OCI-LY1 (cell line): ENCODE data around the gene PNPLA7.

ENCODE experiments used
- H2AFZ ChIP-seq: fragments of 200-600 bp; sonication (generic), shearing (Covaris generic); 2 replicates; pipeline ENCODE4 v1.6.0; 2014; ENCODE audit warnings: antibody characterized with exemption, mild to moderate bottlenecking, low read length
- H3F3A ChIP-seq: fragments of 200-600 bp; sonication (generic), shearing (Covaris generic); 2 replicates; pipeline ENCODE4 v1.6.0; 2014; ENCODE audit warnings: mild to moderate bottlenecking, antibody characterized with exemption, low read length, moderate library complexity; ENCODE audit not compliant: insufficient read depth
- H3K27ac ChIP-seq: fragments of 200-600 bp; sonication (generic); 2 replicates; pipeline ENCODE4 v1.5.1; 2014; ENCODE audit warnings: low read length, mixed run types, mild to moderate bottlenecking, low read depth; ENCODE audit not compliant: poor library complexity, severe bottlenecking
- H3K27me3 ChIP-seq: fragments of 200-600 bp; sonication (generic); 2 replicates; pipeline ENCODE4 v1.6.0; 2014; ENCODE audit warnings: antibody characterized with exemption, mild to moderate bottlenecking, low read length, moderate library complexity; ENCODE audit not compliant: insufficient read depth
- H3K36me3 ChIP-seq: fragments of 200-600 bp; sonication (generic); 2 replicates; pipeline ENCODE4 v1.6.1; 2014; ENCODE audit warnings: mild to moderate bottlenecking, antibody characterized with exemption, low read length, moderate library complexity, mixed read lengths; ENCODE audit not compliant: insufficient read depth
- H3K4me1 ChIP-seq: fragments of 200-600 bp; sonication (generic); 2 replicates; pipeline ENCODE4 v1.5.1; 2014; ENCODE audit warnings: mild to moderate bottlenecking, low read length, moderate library complexity; ENCODE audit not compliant: insufficient read depth, severe bottlenecking
- H3K4me2 ChIP-seq: fragments of 200-600 bp; sonication (generic), shearing (Covaris generic); 2 replicates; pipeline ENCODE4 v1.6.1; 2014; ENCODE audit warnings: low read length
- H3K4me3 ChIP-seq: fragments of 200-600 bp; sonication (generic); 2 replicates; pipeline ENCODE4 v1.5.1; 2014; ENCODE audit warnings: low read length, low read depth, mild to moderate bottlenecking, mixed read lengths; ENCODE audit not compliant: poor library complexity, severe bottlenecking
- H3K79me2 ChIP-seq: fragments of 200-600 bp; shearing (Covaris generic); 2 replicates; pipeline ENCODE4 v1.6.1; 2016; ENCODE audit warnings: mixed run types, low read length, mixed read lengths; ENCODE audit not compliant: insufficient read depth
- H3K9ac ChIP-seq: fragments of 200-600 bp; sonication (generic), shearing (Covaris generic); 2 replicates; pipeline ENCODE4 v1.6.1; 2014; ENCODE audit warnings: mild to moderate bottlenecking, low read length, mixed read lengths
- H3K9me2 ChIP-seq: fragments of 200-600 bp; sonication (generic), shearing (Covaris generic); 2 replicates; pipeline ENCODE4 v1.6.1; 2014; ENCODE audit warnings: low read depth, mild to moderate bottlenecking, low read length, mixed read lengths
- H3K9me3 ChIP-seq: fragments of 200-600 bp; shearing (Covaris generic); 2 replicates; pipeline ENCODE4 v1.6.1; 2014; ENCODE audit warnings: low read length, mixed read lengths
- H4K20me1 ChIP-seq: fragments of 200-600 bp; sonication (generic), shearing (Covaris generic); 2 replicates; pipeline ENCODE4 v1.6.0; 2016; ENCODE audit warnings: mild to moderate bottlenecking, low read length; ENCODE audit not compliant: insufficient read depth
- CTCF ChIP-seq: fragments of 200-600 bp; sonication (generic), shearing (Covaris generic); IDR thresholded peaks from 2 replicates; pipeline ENCODE4 v1.5.1; 2017; ENCODE audit warnings: mild to moderate bottlenecking, antibody characterized with exemption, low read length, moderate library complexity, mixed read lengths
- EZH2 ChIP-seq: fragments of 200-600 bp; sonication (generic), shearing (Covaris generic); IDR thresholded peaks from 2 replicates; pipeline ENCODE4 v1.8.0; 2017; ENCODE audit warnings: borderline replicate concordance, mixed run types, mild to moderate bottlenecking, antibody characterized with exemption, low read length, moderate library complexity, mixed read lengths

Gene PNPLA7

GRCh38 chr9:137586854-137587253 is 36.7 kb upstream of the PNPLA7 start:
- Histone ChIP-seq H3K79me2 (no peaks in the 10 kb centered on the region; the same call in 1 of the 2 replicates), H3K9me3 (no peaks in the 10 kb centered on the region), H3K27me3 (no peaks in the 10 kb centered on the region; the same call in 1 of the 2 replicates), H3K4me3 (no peak overlapping the region), H3F3A (no peaks in the 10 kb centered on the region), H3K4me1 (peaks cover 19% of the 10 kb centered on the region), H3K4me2 (no peak overlapping the region), H3K27ac (no peak overlapping the region), H3K9me2 (no peaks in the 10 kb centered on the region), H2AFZ (no peak overlapping the region), H3K9ac (no peak overlapping the region), H4K20me1 (no peaks in the 10 kb centered on the region), H3K36me3 (peaks cover 71% of the 10 kb centered on the region)
- TF ChIP-seq EZH2 (no peak), CTCF (no peak)

GRCh38 chr9:137583957-137584356 is 33.8 kb upstream of the PNPLA7 start:
- H3K9me2 ChIP-seq: no peaks in the 10 kb centered on the region
- H4K20me1 ChIP-seq: no peaks in the 10 kb centered on the region
- H2AFZ ChIP-seq: no peak overlapping the region
- H3K27ac ChIP-seq: no peak overlapping the region
- H3K4me2 ChIP-seq: no peak overlapping the region
- no peak overlapping the region for H3K4me3 ChIP-seq
- no peaks in the 10 kb centered on the region; the same call in 1 of the 2 replicates for H3K79me2 ChIP-seq
- H3K27me3 ChIP-seq: no peaks in the 10 kb centered on the region
- peaks cover 81% of the 10 kb centered on the region for H3K36me3 ChIP-seq
- H3K9me3 ChIP-seq: no peaks in the 10 kb centered on the region
- peaks cover 22% of the 10 kb centered on the region for H3K4me1 ChIP-seq
- no peak overlapping the region for H3K9ac ChIP-seq
- H3F3A ChIP-seq: no peaks in the 10 kb centered on the region
- TF ChIP-seq CTCF: no peak
- no peak for TF ChIP-seq EZH2

- Histone ChIP-seq H3K9me3 (no peaks in the 10 kb centered on the region), H4K20me1 (no peaks in the 10 kb centered on the region), H3K27me3 (no peaks in the 10 kb centered on the region), H2AFZ (no peak overlapping the region), H3K27ac (no peak overlapping the region), H3K9ac (no peak overlapping the region), H3K79me2 (no peaks in the 10 kb centered on the region), H3F3A (no peaks in the 10 kb centered on the region), H3K4me3 (no peak overlapping the region), H3K4me2 (no peak overlapping the region), H3K4me1 (peaks cover 18% of the 10 kb centered on the region), H3K36me3 (peaks cover 75% of the 10 kb centered on the region), H3K9me2 (no peaks in the 10 kb centered on the region)
- TF ChIP-seq EZH2 (no peak), CTCF (no peak)
These were observed 33.1 kb upstream of the PNPLA7 start for GRCh38 chr9:137583347-137583746.
